ENCODE data around the gene TRIM34.
A peak's percentile ranks its signal among the peaks of the same experiment; 100 is the strongest.
"Not testable (repeated sequence)": the region's sequence is repeated elsewhere in the genome, so short reads cannot be mapped to it uniquely, and the experiment has no call there.

Gene TRIM34

GRCh38 chr11:5683620-5684019 lies 58.8 kb downstream of the TRIM34 start:
- DNase-seq; intact Hi-C loops (cut with DNase I): not testable (repeated sequence)

GRCh38 chr11:5684036-5684645 lies 59.3 kb downstream of the TRIM34 start:
- DNase-seq = no peak

GRCh38 chr11:5684646-5685362 lies 60.0 kb downstream of the TRIM34 start, which contains the start of gene TRIM5:
Gene TRIM5 (minus strand): TSS chr11:5685074. CDS start chr11:5680177, 4,897 bp downstream.
- intact Hi-C loops (cut with DNase I) = no loop called here
- peak in 6 of 10 donors; percentile 27 to 88 (median 44) for DNase-seq

More at GRCh38 chr11:5684036-5684645, 59.3 kb downstream of the TRIM34 start:
- intact Hi-C loops (cut with DNase I) = no loop called here

GRCh38 chr11:5686426-5686825 lies 61.6 kb downstream of the TRIM34 start:
- intact Hi-C loops (cut with DNase I) = no loop called here

GRCh38 chr11:5688482-5688881 lies 63.7 kb downstream of the TRIM34 start:
- DNase-seq = no peak
- intact Hi-C loops (cut with DNase I) = no loop called here

More at GRCh38 chr11:5686426-5686825, 61.6 kb downstream of the TRIM34 start:
- DNase-seq = no peak

- intact Hi-C loops (cut with DNase I) = no loop called here
- DNase-seq = peak in 2 of 10 donors; percentile 13 to 16
Measured at GRCh38 chr11:5689551-5689983, 64.8 kb downstream of the TRIM34 start, which contains the start of gene TRIM22. Gene TRIM22 (plus strand): TSS chr11:5689790. CDS start chr11:5696233, 6,443 bp downstream.

- intact Hi-C loops (cut with DNase I) = no loop called here
- no peak for DNase-seq
Measured at GRCh38 chr11:5690216-5690615, 65.4 kb downstream of the TRIM34 start.

GRCh38 chr11:5690736-5691135 lies 65.9 kb downstream of the TRIM34 start:
- no peak for DNase-seq
- intact Hi-C loops (cut with DNase I) = no loop called here

GRCh38 chr11:5691238-5691963 lies 66.6 kb downstream of the TRIM34 start:
- DNase-seq; intact Hi-C loops (cut with DNase I): not testable (repeated sequence)

- no peak for DNase-seq
- intact Hi-C loops (cut with DNase I) = no loop called here
Measured at GRCh38 chr11:5691964-5692361, 67.2 kb downstream of the TRIM34 start.
